SU-DHL-6 (cell line): Measurements from ENCODE around the gene MAB21L4.

Experiments
- H2AFZ ChIP-seq: fragments of 200-600 bp; sonication (generic); 2 replicates; pipeline ENCODE4 v1.6.1; 2014; ENCODE audit warnings: low read depth, mild to moderate bottlenecking, moderate library complexity, mixed read lengths, antibody characterized with exemption, low read length; ENCODE audit not compliant: severe bottlenecking
- H3F3A ChIP-seq: fragments of 200-600 bp; shearing (Covaris generic); 2 replicates; pipeline ENCODE4 v1.6.0; 2016; ENCODE audit warnings: antibody characterized with exemption, mild to moderate bottlenecking; ENCODE audit not compliant: insufficient read depth
- H3K27ac ChIP-seq: fragments of 200-600 bp; sonication (generic); 2 replicates; pipeline ENCODE4 v1.5.1; 2016; ENCODE audit warnings: low read depth, mild to moderate bottlenecking, low read length, moderate library complexity, mixed read lengths
- H3K27me3 ChIP-seq: fragments of 200-600 bp; sonication (generic), shearing (Covaris generic); 2 replicates; pipeline ENCODE4 v1.6.0; 2014; ENCODE audit warnings: mild to moderate bottlenecking, low read length
- H3K36me3 ChIP-seq: fragments of 200-600 bp; sonication (generic); 2 replicates; pipeline ENCODE4 v1.6.1; 2014; ENCODE audit warnings: mild to moderate bottlenecking, low read length, mixed read lengths
- H3K4me2 ChIP-seq: fragments of 300-600, 200-600 bp; shearing (Covaris generic), sonication (generic); 2 replicates; pipeline ENCODE4 v1.6.0; 2014; ENCODE audit warnings: low read length, low read depth, mild to moderate bottlenecking; ENCODE audit not compliant: poor library complexity, severe bottlenecking
- H3K4me3 ChIP-seq: fragments of 200-600 bp; sonication (generic); 2 replicates; pipeline ENCODE4 v1.5.1; 2014; ENCODE audit warnings: antibody characterized with exemption, low read length, mild to moderate bottlenecking, mixed read lengths; ENCODE audit not compliant: insufficient read depth, poor library complexity, severe bottlenecking
- H3K79me2 ChIP-seq: fragments of 200-600 bp; sonication (generic); 2 replicates; pipeline ENCODE4 v1.6.1; 2014; ENCODE audit warnings: mild to moderate bottlenecking, low read length, moderate library complexity; ENCODE audit not compliant: insufficient read depth
- H3K9ac ChIP-seq: fragments of 200-600 bp; sonication (generic); 2 replicates; pipeline ENCODE4 v1.7.0; 2014; ENCODE audit warnings: mild to moderate bottlenecking, low read length
- H3K9me2 ChIP-seq: fragments of 200-600 bp; sonication (generic); replicated peaks from 2 replicates; pipeline ENCODE4 v1.6.1; 2014; ENCODE audit warnings: low read length; ENCODE audit not compliant: insufficient read depth
- H3K9me3 ChIP-seq: fragments of 200-600 bp; sonication (generic); 2 replicates; pipeline ENCODE4 v1.6.1; 2014; ENCODE audit warnings: low read length, mixed read lengths; ENCODE audit not compliant: insufficient read depth
- H4K20me1 ChIP-seq: fragments of 200-600 bp; sonication (generic); 2 replicates; pipeline ENCODE4 v1.6.1; 2014; ENCODE audit warnings: low read depth, mild to moderate bottlenecking, antibody characterized with exemption, low read length, moderate library complexity, mixed read lengths
- CTCF ChIP-seq: fragments of 200-600 bp; sonication (generic); IDR thresholded peaks from one replicate; pipeline ENCODE4 v1.5.1; 2017; ENCODE audit warnings: antibody characterized with exemption, mild to moderate bottlenecking, low read length, moderate library complexity; ENCODE audit not compliant: insufficient read depth, poor library complexity, severe bottlenecking
- EZH2phosphoT487 ChIP-seq: fragments of 200-600 bp; sonication (generic), shearing (Covaris generic); conservative IDR thresholded peaks from 2 replicates; pipeline ENCODE4 v1.6.1; 2018; ENCODE audit warnings: mild to moderate bottlenecking, antibody characterized with exemption, low read length, moderate library complexity, mixed read lengths

MAB21L4 gene

GRCh38 chr2:240876035-240876474 lies 19.9 kb downstream of the MAB21L4 start:
- Histone ChIP-seq H2AFZ (no peak overlapping the region), H3F3A (no peaks in the 10 kb centered on the region), H3K36me3 (no peaks in the 10 kb centered on the region), H3K9ac (no peak overlapping the region), H3K27me3 (no peaks in the 10 kb centered on the region), H4K20me1 (no peaks in the 10 kb centered on the region), H3K9me2 (no peaks in the 10 kb centered on the region), H3K9me3 (no peaks in the 10 kb centered on the region), H3K27ac (no peak overlapping the region), H3K4me3 (no peak overlapping the region), H3K4me2 (no peak overlapping the region), H3K79me2 (no peaks in the 10 kb centered on the region)
- TF ChIP-seq EZH2phosphoT487 (no peak), CTCF (no peak)

- H3K36me3 ChIP-seq, result no peaks in the 10 kb centered on the region
- no peaks in the 10 kb centered on the region for H3K9me2 ChIP-seq
- no peaks in the 10 kb centered on the region for H3K27me3 ChIP-seq
- no peaks in the 10 kb centered on the region for H4K20me1 ChIP-seq
- no peak overlapping the region for H3K4me3 ChIP-seq
- no peaks in the 10 kb centered on the region for H3F3A ChIP-seq
- H2AFZ ChIP-seq, result no peak overlapping the region
- no peak overlapping the region for H3K4me2 ChIP-seq
- TF ChIP-seq CTCF, result no peak
- TF ChIP-seq EZH2phosphoT487, result no peak
- no peaks in the 10 kb centered on the region for H3K79me2 ChIP-seq
- H3K27ac ChIP-seq, result no peak overlapping the region
- no peaks in the 10 kb centered on the region for H3K9me3 ChIP-seq
- no peak overlapping the region for H3K9ac ChIP-seq
These were observed 20.5 kb downstream of the MAB21L4 start for GRCh38 chr2:240875228-240876034.

GRCh38 chr2:240874715-240875227 lies 21.2 kb downstream of the MAB21L4 start:
- Histone ChIP-seq H3F3A (no peaks in the 10 kb centered on the region), H3K9me3 (no peaks in the 10 kb centered on the region), H3K4me2 (no peak overlapping the region), H3K4me3 (no peak overlapping the region), H3K36me3 (no peaks in the 10 kb centered on the region), H4K20me1 (no peaks in the 10 kb centered on the region), H3K27me3 (no peaks in the 10 kb centered on the region), H2AFZ (no peak overlapping the region), H3K9me2 (no peaks in the 10 kb centered on the region), H3K79me2 (no peaks in the 10 kb centered on the region), H3K27ac (no peak overlapping the region), H3K9ac (no peak overlapping the region)
- TF ChIP-seq CTCF, result no peak
- no peak for TF ChIP-seq EZH2phosphoT487
